GM12872 (cell line): ENCODE data around the gene ZNF862.

Experiments
- TF ChIP-seq, protein P1 (sequence below): IDR thresholded peaks from 3 replicates; pipeline ENCODE4 v1.5.1; 2011; ENCODE audit warnings: low read depth, mild to moderate bottlenecking, low read length, moderate library complexity; ENCODE audit not compliant: insufficient read depth

Gene ZNF862

DNA sequence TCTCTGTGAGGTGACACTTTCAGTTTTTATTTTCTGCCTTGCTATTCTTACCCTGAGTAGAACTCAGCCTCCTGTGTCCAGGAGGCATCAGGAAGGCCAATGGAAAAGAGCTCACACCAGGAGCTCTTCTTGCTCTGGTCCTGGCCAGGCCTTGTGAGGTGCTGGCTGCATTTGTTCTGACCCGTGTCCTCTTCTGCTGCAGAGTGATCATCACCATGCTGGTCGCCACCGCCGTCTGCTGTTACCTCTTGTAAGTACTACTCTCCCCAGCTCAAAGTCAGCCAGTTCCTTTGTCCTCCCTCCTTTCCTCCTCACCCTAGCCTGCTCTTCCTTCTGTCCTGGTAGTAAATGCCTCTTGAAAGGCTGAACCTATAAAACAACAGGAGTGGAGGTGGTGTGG lies 37.2 kb downstream of the ZNF862 start:
- TF ChIP-seq, protein P1, sequence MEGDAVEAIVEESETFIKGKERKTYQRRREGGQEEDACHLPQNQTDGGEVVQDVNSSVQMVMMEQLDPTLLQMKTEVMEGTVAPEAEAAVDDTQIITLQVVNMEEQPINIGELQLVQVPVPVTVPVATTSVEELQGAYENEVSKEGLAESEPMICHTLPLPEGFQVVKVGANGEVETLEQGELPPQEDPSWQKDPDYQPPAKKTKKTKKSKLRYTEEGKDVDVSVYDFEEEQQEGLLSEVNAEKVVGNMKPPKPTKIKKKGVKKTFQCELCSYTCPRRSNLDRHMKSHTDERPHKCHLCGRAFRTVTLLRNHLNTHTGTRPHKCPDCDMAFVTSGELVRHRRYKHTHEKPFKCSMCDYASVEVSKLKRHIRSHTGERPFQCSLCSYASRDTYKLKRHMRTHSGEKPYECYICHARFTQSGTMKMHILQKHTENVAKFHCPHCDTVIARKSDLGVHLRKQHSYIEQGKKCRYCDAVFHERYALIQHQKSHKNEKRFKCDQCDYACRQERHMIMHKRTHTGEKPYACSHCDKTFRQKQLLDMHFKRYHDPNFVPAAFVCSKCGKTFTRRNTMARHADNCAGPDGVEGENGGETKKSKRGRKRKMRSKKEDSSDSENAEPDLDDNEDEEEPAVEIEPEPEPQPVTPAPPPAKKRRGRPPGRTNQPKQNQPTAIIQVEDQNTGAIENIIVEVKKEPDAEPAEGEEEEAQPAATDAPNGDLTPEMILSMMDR: no peak

DNA sequence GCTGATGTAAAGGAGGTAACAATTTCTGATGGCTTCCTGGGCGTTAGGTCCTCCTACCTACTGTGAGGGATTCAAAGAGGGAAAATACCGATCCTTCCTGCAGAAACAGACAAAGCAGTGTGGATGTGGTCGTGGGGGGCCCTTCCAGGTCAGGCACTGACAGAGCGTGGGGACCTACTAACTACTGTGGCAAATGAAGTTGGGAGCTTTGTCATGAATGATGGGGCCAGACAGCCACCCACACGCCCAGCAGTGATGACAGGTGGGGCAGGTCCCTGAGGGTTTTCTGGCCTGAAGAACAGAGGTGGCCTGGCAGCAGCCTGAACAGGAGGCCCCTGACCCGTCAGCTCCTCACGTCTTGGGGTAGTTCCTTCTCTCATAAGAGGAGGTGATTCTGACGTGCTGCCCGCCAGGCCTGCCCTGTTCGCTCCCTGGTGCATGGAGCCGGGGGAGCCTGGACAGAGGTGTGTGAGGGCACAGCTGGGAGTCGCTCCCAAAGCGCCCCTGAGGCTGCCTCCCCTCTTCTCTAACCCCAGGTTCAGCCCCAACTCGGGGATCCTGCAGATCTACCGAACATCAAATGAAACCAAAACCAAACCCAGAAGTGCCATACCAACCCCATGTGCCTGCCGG lies 39.8 kb downstream of the ZNF862 start:
- TF ChIP-seq, protein P1: no peak

GRCh38 chr7:149878523-149878921 lies 40.3 kb downstream of the ZNF862 start:
- TF ChIP-seq, protein P1: no peak

GRCh38 chr7:149879271-149879743 lies 41.1 kb downstream of the ZNF862 start:
- TF ChIP-seq, protein P1: no peak

DNA sequence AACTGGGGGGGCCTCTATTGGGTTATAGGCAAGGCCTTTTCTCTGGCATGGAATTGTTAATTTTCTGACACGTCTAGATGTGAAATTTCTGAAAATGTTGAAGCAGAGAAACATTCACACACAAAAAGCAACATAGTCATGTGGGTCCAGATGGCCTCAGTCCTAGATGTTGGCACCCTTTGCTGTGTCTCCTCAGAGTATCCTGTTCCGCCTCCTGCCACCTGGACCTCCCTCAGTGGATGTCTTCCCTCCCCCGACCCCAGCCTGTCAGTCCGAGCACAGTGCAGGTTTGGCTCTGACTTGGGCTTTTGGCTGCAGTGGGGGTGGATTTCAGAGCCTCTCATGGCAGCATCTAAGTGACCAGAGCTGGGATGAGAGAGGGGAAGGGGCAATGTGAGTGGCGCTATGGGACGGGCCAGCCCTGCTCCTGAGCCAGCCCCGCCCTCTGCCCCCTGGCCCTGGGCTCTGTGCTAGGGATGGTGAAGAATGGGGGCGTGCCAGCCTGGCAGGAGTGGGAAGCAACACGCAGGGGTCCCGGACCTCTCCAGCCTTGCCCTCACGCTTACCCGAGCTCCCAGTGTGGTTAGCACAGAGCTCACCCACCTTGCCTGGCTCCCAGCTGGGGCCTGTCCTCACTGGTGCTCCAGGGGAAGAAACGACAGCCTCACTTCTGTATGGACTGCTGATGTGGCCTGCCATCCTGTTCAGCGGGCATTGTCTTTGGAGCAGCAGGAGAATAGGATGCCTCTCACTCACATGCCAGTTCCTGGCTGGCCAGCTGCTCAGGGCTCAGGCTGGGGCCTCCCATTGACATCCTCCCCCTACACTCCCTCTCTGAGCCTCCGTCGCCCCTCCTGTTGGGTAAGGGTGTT lies 41.8 kb downstream of the ZNF862 start:
- TF ChIP-seq, protein P1: no peak

- TF ChIP-seq, protein P1: no peak
Observed at GRCh38 chr7:149880638-149881311, 42.6 kb downstream of the ZNF862 start.
